ENCODE measurements around the gene DVL3. TPM values are rescaled to one million over a fixed set of nuclear protein-coding genes. Genes with fewer than 3 reads are reported as not detected.

The DVL3 gene
- total RNA-seq, 1 donor from 2014 or later, result 63.5 TPM

GRCh38 chr3:184178521-184179138, 23.5 kb downstream of the DVL3 start:
- Histone ChIP-seq H3K4me1 (peaks cover 53% of the 10 kb centered on the region), H3K4me3 (no peak overlapping the region), H3K36me3 (peaks cover 67% of the 10 kb centered on the region), H3K27me3 (ENCODE audit: low read depth) (no peaks in the 10 kb centered on the region), H3K27ac (replicated peaks) (no peak overlapping the region), H3K9me3 (replicated peaks) (no peaks in the 10 kb centered on the region)
- intact Hi-C loops (cut with micrococcal nuclease), result no loop called here
- TF ChIP-seq CTCF (IDR thresholded peaks at IDR 0.05; ENCODE audit: borderline replicate concordance), result no peak
- DNase-seq, result no peak

GRCh38 chr3:184180165-184180564, 25.0 kb downstream of the DVL3 start:
- DNase-seq, result no peak
- intact Hi-C loops (cut with micrococcal nuclease), result loop anchor here (10.0 kb wide), 1 partner anchor 65 kb away; the partner anchor contains the start of genes ALG3 and EEF1AKMT4
- H3K9me3 ChIP-seq (replicated peaks), result no peaks in the 10 kb centered on the region
- H3K27me3 ChIP-seq (ENCODE audit: low read depth), result no peaks in the 10 kb centered on the region
- TF ChIP-seq CTCF (IDR thresholded peaks at IDR 0.05; ENCODE audit: borderline replicate concordance), result no peak
- no peak overlapping the region for H3K4me3 ChIP-seq
- H3K27ac ChIP-seq (replicated peaks), result no peak overlapping the region
- peaks cover 45% of the 10 kb centered on the region for H3K4me1 ChIP-seq
- H3K36me3 ChIP-seq, result peaks cover 75% of the 10 kb centered on the region

- no peak for TF ChIP-seq CTCF (IDR thresholded peaks at IDR 0.05; ENCODE audit: borderline replicate concordance)
- H3K27ac ChIP-seq (replicated peaks), result no peak overlapping the region
- peaks cover 75% of the 10 kb centered on the region for H3K36me3 ChIP-seq
- intact Hi-C loops (cut with micrococcal nuclease), result loop anchor here (10.0 kb wide), 1 partner anchor 63 kb away; the partner anchor contains the start of genes ALG3 and EEF1AKMT4
- H3K27me3 ChIP-seq (ENCODE audit: low read depth), result no peaks in the 10 kb centered on the region
- peaks cover 42% of the 10 kb centered on the region for H3K4me1 ChIP-seq
- no peaks in the 10 kb centered on the region for H3K9me3 ChIP-seq (replicated peaks)
- H3K4me3 ChIP-seq, result no peak overlapping the region
- DNase-seq, result no peak
These were observed 26.4 kb downstream of the DVL3 start for GRCh38 chr3:184181596-184181995.

GRCh38 chr3:184183679-184184078, 28.5 kb downstream of the DVL3 start:
- Histone ChIP-seq H3K4me3 (no peak overlapping the region), H3K27ac (replicated peaks) (no peak overlapping the region), H3K27me3 (ENCODE audit: low read depth) (no peaks in the 10 kb centered on the region), H3K36me3 (peaks cover 73% of the 10 kb centered on the region), H3K4me1 (peaks cover 42% of the 10 kb centered on the region), H3K9me3 (replicated peaks) (no peaks in the 10 kb centered on the region)
- TF ChIP-seq CTCF (IDR thresholded peaks at IDR 0.05; ENCODE audit: borderline replicate concordance), result no peak
- no peak for DNase-seq
- intact Hi-C loops (cut with micrococcal nuclease), result loop anchor here (10.0 kb wide), 1 partner anchor 61 kb away; the partner anchor contains the start of genes ALG3 and EEF1AKMT4

GRCh38 chr3:184184546-184185230, 29.5 kb downstream of the DVL3 start:
- H3K36me3 ChIP-seq, result peaks cover 73% of the 10 kb centered on the region
- H3K4me3 ChIP-seq, result peak overlapping the region; percentile 79
- intact Hi-C loops (cut with micrococcal nuclease), result loop anchor here (10.0 kb wide), 1 partner anchor 60 kb away; the partner anchor contains the start of genes ALG3 and EEF1AKMT4

More at GRCh38 chr3:184184546-184185230, 29.5 kb downstream of the DVL3 start:
- TF ChIP-seq CTCF (IDR thresholded peaks at IDR 0.05; ENCODE audit: borderline replicate concordance), result no peak
- Histone ChIP-seq H3K27ac (replicated peaks) (peak overlapping the region; percentile 95), H3K27me3 (ENCODE audit: low read depth) (no peaks in the 10 kb centered on the region), H3K4me1 (peaks cover 39% of the 10 kb centered on the region), H3K9me3 (replicated peaks) (no peaks in the 10 kb centered on the region)
- no peak for DNase-seq
